A549 (cell line): ENCODE data around the gene PRKD2.

Experiments used
- E2F6 ChIP-seq: IDR thresholded peaks from 2 replicates; pipeline ENCODE4 v1.6.1; 2012; ENCODE audit warnings: low read depth, borderline replicate concordance
- EHF ChIP-seq: fragments of 250-450 bp; sonication (Bioruptor Pico); IDR thresholded peaks from 2 replicates; pipeline ENCODE4 v1.5.0; 2020; ENCODE audit warnings: mild to moderate bottlenecking
- KDM1A ChIP-seq: fragments of 200-600 bp; sonication (generic); IDR thresholded peaks from 2 replicates; pipeline ENCODE4 v1.6.1; 2016; ENCODE audit warnings: low read depth, mild to moderate bottlenecking
- POLR2A ChIP-seq: IDR thresholded peaks from 2 replicates; pipeline ENCODE4 v1.6.1; 2012; ENCODE audit warnings: mild to moderate bottlenecking, low read length
- RCOR1 ChIP-seq: fragments of 150-350 bp; IDR thresholded peaks from 2 replicates; pipeline ENCODE4 v1.6.1; 2014; ENCODE audit warnings: antibody characterized with exemption, low read length, low read depth
- TF ChIP-seq, protein P1 (sequence below): fragments of >200 bp; sonication (Bioruptor Twin); formaldehyde crosslinking; IDR thresholded peaks from 3 replicates; pipeline ENCODE4 v1.5.1; 2016
- TF ChIP-seq, protein P2 (sequence below): fragments of 150-350 bp; IDR thresholded peaks from 2 replicates; pipeline ENCODE4 v1.6.1; 2014; ENCODE audit warnings: low read depth, mild to moderate bottlenecking, low read length
- TF ChIP-seq, protein P3 (sequence below): fragments of 200-600 bp; sonication (generic); IDR thresholded peaks from 2 replicates; pipeline ENCODE4 v1.6.1; 2016; ENCODE audit warnings: antibody characterized with exemption, mild to moderate bottlenecking, moderate library complexity

DNA sequence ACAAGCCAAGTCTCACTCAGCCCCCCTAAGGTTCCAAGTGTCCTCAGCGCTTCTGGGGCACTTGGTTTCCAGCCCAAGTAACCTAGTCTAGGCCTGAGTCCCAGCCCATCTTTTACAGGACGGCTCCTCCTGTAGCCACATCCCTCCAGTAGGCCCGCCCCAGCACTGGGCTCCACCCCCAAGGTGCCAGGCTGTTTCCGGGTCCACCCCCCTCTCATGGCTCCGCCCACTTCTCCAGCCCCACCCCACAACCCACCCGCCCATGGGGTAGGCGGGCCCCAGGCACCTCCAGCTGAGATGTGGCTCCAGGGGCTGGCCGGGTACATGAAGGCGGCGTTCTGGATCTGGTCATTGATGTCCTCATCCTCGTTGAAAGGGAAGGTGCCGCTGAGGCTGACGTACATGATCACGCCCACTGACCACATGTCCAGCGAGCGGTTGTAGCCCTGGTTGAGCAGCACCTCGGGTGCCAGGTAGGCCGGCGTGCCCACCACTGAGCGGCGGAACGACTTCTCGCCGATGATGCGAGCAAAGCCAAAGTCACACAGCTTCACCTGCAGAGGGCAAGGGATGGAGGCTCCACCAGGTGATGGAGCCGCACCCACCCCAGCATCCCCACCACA, 38.7 kb downstream of the PRKD2 start:
- TF ChIP-seq POLR2A: no peak
- TF ChIP-seq, protein P1, sequence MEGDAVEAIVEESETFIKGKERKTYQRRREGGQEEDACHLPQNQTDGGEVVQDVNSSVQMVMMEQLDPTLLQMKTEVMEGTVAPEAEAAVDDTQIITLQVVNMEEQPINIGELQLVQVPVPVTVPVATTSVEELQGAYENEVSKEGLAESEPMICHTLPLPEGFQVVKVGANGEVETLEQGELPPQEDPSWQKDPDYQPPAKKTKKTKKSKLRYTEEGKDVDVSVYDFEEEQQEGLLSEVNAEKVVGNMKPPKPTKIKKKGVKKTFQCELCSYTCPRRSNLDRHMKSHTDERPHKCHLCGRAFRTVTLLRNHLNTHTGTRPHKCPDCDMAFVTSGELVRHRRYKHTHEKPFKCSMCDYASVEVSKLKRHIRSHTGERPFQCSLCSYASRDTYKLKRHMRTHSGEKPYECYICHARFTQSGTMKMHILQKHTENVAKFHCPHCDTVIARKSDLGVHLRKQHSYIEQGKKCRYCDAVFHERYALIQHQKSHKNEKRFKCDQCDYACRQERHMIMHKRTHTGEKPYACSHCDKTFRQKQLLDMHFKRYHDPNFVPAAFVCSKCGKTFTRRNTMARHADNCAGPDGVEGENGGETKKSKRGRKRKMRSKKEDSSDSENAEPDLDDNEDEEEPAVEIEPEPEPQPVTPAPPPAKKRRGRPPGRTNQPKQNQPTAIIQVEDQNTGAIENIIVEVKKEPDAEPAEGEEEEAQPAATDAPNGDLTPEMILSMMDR: no peak
- TF ChIP-seq RCOR1: no peak
- no peak for TF ChIP-seq E2F6
- TF ChIP-seq, protein P2, sequence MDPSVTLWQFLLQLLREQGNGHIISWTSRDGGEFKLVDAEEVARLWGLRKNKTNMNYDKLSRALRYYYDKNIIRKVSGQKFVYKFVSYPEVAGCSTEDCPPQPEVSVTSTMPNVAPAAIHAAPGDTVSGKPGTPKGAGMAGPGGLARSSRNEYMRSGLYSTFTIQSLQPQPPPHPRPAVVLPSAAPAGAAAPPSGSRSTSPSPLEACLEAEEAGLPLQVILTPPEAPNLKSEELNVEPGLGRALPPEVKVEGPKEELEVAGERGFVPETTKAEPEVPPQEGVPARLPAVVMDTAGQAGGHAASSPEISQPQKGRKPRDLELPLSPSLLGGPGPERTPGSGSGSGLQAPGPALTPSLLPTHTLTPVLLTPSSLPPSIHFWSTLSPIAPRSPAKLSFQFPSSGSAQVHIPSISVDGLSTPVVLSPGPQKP: no peak
- TF ChIP-seq, protein P3, sequence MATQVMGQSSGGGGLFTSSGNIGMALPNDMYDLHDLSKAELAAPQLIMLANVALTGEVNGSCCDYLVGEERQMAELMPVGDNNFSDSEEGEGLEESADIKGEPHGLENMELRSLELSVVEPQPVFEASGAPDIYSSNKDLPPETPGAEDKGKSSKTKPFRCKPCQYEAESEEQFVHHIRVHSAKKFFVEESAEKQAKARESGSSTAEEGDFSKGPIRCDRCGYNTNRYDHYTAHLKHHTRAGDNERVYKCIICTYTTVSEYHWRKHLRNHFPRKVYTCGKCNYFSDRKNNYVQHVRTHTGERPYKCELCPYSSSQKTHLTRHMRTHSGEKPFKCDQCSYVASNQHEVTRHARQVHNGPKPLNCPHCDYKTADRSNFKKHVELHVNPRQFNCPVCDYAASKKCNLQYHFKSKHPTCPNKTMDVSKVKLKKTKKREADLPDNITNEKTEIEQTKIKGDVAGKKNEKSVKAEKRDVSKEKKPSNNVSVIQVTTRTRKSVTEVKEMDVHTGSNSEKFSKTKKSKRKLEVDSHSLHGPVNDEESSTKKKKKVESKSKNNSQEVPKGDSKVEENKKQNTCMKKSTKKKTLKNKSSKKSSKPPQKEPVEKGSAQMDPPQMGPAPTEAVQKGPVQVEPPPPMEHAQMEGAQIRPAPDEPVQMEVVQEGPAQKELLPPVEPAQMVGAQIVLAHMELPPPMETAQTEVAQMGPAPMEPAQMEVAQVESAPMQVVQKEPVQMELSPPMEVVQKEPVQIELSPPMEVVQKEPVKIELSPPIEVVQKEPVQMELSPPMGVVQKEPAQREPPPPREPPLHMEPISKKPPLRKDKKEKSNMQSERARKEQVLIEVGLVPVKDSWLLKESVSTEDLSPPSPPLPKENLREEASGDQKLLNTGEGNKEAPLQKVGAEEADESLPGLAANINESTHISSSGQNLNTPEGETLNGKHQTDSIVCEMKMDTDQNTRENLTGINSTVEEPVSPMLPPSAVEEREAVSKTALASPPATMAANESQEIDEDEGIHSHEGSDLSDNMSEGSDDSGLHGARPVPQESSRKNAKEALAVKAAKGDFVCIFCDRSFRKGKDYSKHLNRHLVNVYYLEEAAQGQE: no peak
- TF ChIP-seq EHF (CRISPR knock-in tag): no peak
- no peak for TF ChIP-seq KDM1A
